Activated CD4-positive, alpha-beta T cell treated with anti-CD3 and anti-CD28 coated beads, Interleukin-2, amount 50 U/mL, for 1 hour (primary cell): ENCODE data around the gene PRKCB.
A peak's percentile ranks its signal among the peaks of the same experiment; 100 is the strongest.

Experiments
- DNase-seq: peaks from one replicate; pipeline ENCODE4 v3.0.0-alpha.2; 2020

The PRKCB gene

DNA sequence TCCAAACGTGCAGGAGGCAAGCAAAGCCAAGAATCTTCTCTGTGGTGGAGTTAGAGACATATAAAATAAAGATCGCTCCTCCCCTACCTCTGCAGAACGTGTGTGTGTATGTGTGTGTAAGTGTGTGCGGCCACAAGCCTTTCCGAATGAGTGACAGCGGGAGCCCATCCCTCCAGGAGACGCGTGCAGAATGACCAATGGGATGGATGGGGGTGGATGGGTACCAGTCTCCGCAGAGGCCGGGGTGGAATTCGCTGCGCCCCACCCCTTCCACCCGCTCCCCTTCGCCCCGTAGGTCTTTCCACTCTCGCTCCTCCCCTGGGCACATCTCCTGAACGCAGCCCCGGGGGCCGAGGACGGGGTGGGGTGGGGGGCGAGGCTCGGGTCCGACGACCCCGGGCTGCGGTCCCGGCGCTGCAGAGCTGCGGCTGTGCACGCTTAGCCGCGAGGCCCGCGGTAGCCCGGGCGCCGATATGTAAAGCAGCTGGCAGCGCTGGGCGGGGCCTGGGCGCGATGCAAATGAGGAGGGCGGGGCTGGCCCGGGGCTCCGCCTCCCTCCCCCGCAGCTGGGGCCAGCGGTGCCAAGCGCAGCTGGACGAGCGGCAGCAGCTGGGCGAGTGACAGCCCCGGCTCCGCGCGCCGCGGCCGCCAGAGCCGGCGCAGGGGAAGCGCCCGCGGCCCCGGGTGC lies at the start of gene PRKCB:
Gene PRKCB (plus strand): TSS at position 594 of the 688 bp plus-strand sequence.
- peak; percentile 89 for DNase-seq

DNA sequence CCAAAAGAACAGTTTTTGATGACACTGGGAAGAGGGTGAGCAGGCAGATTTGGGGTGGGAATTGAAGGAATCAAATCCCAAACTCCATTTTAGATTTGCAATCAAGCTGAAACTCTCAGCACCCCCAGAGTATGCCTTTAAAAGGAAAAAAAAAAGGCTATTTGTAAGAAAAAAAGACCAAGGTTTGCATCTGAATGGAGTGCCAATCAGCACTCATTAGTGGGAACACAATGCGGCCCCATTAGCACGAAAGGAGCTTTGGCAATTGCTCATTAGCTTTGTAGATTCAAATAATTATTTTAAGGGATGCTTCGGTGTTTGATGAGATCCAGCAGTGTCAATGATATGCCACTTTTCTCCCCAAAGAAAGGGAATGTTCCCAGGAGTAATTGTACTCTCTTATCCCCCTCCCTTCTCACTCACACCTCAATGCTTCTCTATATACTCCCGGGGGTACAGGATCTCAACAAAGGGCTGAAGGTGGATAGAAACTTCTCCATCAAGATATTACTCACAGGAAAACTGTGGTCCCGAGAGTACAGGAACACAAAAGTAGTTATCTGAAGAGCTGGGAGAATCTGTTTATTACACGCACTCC lies 48.7 kb upstream of the PRKCB start:
- no peak for DNase-seq

DNA sequence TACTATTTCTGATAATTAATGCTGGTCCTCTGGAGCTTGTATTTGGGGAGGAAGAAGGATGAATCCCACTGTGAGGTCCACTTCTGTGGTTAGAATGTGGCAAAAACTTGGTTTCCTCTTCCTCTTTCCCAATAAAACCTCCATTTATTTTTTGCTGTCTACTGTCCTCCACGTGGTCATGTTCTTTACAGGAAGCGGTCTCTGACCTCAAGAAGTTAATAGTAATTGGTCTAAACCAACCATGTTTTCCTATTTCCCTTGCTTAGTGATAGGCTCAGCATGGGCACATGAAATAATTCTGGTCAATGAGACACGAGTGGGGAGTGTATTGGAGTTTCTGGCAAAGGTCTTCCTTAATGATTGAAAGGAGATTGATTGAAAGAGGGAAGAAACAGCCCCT lies 47.1 kb upstream of the PRKCB start:
- DNase-seq = no peak

DNA sequence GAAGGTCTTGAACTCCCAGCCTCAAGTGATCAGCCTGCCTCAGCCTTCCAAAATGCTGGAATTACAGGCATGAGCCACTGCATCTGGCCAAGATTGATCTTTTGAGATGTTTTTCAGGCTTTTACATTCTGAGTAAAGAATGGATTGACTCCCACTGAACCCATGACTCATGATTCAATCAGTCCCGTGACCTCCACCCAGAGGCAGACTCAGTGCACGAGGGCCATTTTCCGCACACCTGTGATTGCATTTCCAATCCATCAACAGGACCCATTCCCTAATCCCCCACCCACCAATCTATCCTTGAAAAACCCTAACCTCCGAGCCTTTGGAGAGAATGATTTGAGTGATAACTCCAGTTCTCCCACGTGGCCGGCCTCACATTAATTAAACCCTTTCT lies 40.4 kb upstream of the PRKCB start:
- DNase-seq = no peak

DNA sequence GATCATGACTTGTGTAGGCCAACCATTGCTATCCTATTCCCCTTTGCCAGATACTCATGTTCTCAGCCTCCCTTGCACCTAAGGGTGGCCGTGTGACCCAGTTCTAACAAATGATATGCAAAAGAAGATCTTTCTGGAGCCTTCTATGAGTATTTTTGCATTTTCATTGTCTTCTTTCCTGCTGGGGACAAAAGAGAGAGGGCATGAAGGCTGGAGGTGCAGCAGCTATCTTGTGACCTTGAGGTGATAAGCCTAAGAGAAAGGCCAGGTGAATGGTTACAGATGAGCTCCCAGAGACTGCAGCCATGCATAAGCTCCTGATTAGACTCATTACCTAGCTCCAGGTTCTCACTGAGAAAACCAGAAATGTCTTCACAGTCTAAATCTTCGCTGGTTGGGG lies 38.8 kb upstream of the PRKCB start:
- DNase-seq = no peak

DNA sequence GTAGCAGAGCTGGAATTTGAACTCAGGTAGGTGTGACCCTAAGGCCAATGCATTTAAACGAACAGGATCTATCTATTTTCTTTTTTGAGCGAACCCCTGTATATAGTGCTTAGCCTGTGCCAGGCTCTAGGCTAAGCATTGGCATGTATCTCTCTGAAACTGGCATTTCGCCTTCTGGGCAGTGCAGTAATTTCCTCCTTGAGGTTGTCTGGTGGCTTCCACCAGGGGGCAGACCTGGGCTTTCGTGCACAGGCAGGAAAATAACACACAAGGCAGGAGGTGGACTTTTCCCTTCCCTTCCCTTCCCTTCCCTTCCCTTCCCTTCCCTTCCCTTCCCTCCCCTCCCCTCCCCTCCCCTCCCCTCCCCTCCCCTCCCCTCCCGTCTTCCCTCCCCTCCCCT lies 34.4 kb upstream of the PRKCB start:
- DNase-seq = peak; percentile 82

DNA sequence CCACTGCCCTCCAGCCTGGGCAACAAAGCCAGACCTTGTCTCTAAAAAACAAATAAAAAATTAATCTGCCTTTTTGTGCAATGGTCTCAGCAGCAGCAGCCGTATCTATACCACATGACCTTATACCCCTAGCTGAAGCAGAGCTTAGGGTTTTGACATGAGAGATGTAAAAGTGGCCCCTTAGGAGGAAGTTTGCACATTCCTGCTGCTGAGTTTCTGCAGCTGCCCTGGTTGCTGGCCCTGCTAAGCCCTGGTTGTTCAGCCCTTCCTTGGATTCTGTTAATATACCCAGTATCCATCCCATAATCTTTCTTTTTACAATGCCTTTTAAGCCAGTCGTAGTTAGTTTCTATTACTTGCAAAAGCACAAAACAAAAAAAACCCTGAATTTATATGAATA lies 33.0 kb upstream of the PRKCB start:
- DNase-seq = no peak

DNA sequence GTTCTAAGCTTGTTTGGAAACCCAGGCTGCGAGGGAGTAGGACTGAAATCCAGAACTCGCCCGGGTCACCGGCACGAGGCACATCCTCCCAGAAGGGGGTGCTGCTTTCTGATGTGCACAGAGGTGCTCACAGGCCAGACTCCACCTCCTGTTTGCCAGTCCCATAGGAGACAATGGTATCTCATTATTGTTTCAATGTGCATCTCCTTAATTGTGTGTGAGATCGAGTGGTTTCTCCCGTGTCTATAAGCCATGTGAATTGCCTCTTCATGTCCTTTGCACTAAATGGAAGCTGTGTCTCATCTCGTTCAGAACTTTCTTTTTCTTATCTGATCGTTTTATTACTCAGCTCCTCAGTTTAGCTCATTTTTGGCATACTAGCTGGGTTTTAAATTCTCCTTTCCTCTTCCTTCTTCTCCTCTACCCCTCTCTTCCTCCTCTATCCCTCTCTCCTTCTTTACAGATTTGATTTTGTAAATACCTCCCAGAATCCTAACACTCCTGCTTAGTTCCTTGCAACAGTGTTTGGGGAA lies 32.1 kb upstream of the PRKCB start:
- peak; percentile 68 for DNase-seq

DNA sequence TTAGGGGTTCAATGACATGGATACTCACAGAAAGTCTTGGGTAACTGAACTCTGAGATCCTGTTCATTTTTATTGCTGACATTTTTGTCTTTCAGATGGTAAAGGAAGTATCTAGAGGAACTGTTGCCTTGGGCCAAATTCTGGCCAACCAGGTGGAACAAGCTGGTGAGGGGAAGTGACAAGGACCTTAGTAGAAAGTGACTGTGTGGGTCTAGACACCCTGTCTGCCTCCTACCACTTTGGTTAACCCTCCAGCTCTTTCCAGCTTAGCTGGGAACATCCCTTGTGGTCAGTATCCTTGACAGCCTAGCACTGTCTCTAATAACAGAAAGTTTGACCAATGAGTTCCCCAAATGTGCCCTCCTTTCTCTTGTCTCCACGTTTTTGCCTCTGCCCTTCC lies 28.8 kb upstream of the PRKCB start:
- DNase-seq = no peak

DNA sequence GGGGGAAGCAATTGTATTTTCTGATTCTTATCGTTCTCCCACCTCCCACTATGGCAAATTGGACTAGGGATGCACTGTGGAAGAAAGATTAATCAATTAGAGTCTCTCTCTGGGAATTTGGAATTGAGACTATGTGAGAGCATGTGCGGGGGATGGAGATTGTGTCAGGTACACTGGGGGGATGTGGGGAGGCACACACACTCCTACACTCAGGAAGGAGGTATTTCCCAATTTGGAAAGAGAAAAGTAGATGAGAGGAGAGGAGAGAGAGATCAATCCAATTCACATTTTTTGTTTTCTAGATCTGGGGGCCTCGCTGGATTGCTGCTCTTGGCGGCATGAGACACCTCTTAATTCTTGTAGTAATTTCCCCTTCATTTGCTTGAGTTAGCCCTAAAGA lies 14.3 kb upstream of the PRKCB start:
- DNase-seq = no peak

DNA sequence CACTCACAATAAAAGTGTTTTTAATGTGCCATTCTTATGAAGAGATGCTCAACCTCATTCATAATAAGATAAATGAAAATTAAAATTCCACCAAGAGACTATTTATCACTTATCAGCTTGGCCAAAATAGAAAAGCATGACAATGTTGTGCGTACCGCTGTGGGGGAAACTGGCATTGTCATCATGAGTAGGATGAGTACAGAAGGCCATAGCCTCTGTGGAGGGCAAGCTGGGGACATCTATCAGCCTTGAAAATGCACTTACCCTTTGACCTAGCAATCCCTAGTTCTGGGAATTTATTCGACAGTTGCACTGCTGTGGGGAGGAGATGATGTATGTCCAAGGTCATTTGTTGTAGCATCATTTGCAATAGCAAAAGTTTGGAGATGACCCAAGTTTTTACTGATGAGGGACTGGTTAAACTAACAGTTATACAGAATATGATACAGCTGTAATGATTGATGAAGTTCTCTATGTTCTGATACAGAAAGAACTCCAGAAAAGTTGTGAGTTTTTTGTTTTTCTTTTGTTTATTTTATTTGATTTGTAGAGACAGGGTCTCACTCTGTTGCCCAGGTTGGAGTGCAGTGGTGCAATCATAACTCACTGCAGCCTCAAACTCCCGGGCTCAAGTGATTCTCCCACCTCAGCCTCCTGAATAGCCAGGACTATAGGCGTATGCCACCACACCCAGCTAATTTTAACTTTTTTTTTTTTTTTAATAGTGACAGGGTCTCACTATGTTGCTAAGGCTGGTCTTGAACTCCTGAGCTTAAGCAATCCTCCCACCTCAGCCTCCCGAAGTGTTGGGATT lies 13.7 kb upstream of the PRKCB start:
- no peak for DNase-seq

DNA sequence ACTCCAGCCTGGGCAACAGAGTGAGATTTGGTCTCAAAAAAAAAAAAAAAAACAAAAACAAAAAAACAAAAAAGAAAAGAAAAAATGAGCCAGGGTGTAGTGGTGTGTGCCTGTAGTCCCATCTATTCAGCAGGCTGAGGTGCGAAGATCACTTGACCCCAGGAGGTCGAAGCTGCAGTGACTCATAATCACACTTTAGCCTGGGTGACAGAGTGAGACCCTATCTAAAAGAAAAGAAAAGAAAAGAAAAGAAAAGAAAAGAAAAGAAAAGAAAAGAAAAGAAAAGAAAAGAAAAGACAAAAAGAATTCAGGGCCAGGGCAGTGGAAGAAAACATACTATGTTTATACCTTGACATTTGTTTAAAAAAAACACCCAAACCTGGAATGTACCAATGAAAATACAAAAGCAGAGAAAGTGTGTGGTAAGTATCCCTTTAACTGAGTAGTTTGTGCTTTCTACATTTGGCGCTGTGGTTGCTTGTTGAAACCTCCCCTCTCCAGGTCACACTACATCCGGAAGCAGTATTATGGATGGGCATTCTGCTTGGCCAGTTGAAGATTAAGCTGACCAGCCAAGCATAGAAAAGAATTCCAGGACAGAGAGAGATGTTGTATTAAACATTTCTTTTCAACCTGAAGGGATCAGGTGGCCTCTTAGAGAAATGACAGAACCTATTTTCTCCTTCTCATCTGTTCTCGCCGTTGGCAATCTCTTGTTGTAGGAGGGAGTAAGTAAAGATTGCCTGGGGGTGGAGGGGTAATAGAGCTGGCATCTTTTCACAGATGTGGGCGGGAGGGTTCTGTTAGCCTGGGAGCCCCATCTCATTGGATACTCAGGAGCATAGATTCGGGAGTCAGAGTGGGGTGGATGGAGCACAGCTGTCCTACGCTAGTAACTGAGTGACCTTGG lies 12.1 kb upstream of the PRKCB start:
- DNase-seq = no peak

DNA sequence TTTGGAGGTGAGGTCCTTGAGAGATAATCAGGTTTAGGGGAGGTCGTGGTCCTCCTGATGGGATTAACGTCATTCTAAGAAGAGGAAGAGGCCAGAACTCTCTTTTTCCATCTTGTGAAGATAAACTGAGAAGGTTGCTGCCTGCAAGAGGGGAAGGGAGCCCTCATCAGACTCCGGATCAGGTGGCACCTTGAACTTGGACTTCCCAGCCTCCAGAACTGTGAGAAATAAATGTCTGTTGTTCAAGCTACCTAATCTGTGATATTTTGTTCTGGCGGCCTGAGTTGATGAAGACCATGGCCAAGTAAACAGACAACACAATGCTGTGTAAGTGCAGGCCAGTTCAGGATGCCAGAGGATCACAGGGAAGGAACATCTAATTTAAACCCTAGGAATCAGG lies 10.9 kb upstream of the PRKCB start:
- DNase-seq = no peak

DNA sequence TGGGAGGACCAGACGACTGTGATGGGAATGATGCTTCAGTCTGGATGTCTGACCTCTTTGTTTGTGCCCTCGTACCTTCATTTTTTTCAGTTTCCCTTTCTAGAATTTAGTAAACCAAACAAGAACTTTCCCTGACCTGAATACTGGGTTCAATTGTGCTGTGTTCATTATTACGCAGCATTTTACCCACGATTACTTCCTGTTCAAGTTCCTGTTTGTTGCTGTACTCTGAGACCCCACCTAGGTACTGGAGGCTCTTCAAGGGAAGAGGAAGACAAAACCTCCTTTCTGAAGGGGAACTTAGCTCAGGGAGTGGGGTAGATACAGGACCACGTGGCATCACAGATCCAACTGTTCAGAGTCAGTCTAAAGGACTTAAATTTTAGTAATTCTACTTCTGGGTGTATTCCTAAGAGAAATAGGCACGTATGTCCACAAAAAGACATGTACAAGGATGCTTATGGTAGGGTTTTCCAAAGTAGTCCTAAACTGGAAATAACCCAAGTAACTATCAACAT lies 9.2 kb upstream of the PRKCB start:
- no peak for DNase-seq

DNA sequence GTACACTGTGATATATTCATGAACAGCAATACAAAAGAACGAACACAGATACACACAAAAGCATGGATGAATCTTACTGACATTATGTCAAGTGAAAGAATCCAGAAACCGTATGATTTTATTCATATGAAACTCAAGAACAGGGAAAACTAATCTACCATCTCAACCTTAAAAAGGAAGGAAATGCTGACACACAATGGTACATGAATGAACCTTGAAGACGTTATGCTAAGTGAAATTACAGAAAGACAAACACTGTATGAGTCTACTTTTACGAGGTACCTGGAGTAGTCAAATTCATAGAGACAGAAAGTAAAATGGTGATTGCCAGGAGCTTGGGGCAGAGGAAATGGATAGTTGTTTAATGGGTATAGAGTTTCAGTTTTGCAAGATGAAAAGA lies 8.7 kb upstream of the PRKCB start:
- DNase-seq = no peak

DNA sequence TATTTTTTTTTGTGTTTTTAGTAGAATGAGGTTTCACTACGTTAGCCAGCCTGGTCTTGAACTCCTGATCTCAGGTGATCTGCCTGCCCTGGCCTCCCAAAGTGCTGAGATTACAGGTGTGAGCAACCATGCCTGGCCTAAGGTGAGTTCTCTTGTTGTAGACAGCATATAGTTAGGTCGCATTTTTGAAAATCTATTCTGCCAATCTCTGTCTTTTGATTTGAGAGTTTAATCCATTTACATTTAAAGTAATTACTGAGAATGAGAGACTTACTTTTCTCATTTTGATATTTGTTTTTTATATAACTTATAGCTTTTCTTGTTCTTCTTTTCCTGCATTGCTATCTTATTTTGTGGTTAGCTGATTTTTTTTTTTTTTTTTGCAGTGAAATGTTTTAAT lies 6.3 kb upstream of the PRKCB start:
- DNase-seq = no peak

DNA sequence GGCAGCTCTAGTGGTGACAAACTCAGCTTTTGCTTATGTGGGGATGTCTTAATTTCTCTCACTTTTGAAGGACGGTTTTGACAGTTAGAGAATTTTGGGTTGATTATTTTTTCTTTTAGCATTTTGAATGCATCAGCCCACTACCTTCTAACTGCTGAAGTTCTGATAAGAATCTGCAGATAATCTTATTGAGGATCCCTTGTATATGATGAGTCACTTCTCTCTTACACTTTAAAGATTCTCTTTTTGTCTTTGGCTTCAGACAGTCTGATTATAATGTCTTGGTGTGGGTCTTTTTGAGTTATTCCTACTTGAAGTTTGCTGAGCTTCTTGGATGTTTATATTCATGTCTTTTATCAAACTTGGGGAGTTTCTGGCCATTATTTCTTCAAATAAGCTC lies 5.5 kb upstream of the PRKCB start:
- no peak for DNase-seq

DNA sequence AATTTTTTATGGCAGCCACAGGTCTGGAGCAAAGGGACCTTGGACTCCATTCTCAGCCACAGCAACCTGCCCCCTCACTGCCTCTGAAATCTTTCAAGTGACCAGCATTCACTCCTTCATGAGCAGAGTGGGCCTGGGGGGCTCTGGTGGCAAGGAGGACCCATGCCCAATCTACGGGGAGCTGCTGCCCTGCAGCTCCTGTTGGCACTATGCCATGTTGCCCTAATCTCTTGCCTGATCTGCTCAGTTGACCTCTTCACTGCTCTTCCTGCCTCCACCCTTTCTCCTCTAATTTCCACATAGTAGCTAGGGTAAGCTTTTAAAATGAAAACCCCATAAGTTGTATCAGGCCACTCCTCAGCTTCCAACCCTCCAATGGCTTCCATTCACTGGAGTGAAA lies 2.9 kb upstream of the PRKCB start:
- DNase-seq = no peak

DNA sequence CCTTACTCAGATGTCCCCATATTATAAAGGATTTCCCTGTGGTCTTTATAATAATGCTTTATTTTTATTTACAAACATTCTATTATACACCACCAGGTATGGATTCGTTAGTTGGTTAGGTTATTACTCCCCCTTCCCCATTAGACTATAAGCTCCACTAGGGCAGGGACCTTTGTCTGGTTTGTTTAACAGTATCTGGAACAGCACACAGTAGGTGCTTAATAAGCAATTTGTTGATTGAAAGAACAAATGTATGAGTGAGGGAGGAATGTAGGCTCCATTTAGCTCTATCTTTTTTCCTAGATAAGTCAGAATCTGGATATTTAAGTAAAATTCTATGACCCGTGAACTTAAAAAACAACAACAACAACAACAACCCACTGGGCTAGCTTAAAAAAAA lies 2.3 kb upstream of the PRKCB start:
- DNase-seq = no peak

DNA sequence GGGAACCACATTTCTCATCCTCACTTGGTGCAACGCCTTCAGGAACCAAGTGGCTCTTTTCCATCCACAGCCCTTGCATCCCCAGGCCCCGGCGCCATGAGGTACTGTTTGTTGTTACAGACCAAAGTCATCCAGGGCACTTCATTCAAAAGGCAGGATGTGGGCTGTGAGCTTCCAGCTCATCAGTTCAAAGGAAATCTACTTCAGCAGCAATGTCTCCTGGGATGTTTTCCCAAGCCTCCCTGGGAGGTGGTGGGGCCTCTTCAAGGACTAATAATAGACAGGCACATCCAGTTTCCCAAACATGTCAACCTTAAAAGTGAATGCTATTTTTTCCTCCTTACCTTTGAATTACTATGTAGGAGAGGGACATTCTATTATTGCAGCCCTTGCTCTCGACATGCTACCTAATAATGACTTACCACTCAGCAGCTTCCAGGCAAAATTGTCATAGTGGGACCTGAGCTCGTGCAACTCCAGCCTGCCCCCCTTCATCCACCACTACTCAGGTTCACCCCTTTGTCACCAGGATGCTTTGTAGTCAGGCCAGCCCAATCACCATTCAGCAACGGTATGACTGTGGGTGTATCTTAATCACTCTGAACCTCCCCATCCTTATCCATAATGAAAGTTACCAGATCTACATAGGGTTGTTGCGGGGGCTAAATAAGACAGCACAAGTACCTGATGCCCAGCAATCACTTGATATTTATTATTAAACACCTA lies 1.7 kb upstream of the PRKCB start:
- no peak for DNase-seq

DNA sequence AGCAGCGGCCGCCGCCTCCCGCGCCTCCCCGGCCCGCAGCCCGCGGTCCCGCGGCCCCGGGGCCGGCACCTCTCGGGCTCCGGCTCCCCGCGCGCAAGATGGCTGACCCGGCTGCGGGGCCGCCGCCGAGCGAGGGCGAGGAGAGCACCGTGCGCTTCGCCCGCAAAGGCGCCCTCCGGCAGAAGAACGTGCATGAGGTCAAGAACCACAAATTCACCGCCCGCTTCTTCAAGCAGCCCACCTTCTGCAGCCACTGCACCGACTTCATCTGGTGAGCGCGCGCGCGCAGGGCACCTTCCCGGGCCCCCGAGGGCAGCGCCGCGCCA lies 258 bp downstream of the PRKCB start:
- DNase-seq = no peak
